ENCODE data around the gene TUBB4B. TPM values are rescaled to one million over a fixed set of nuclear protein-coding genes. Genes with fewer than 3 reads are reported as not detected.

Gene TUBB4B
- total and polyA plus RNA-seq, 2 experiments from 2014 or later: 334 to 389 TPM

GRCh38 chr9:137212520-137212919 lies 28.6 kb upstream of the TUBB4B start:
- no peak for DNase-seq (ENCODE audit: low spot score)
- H3K27me3 Mint-ChIP-seq (ENCODE audit: insufficient read depth, low read depth, poor library complexity): peaks cover 2% of the 10 kb centered on the region
- no peak for TF ChIP-seq CREB1 (CRISPR knock-in tag; IDR thresholded peaks at IDR 0.05; ENCODE audit: low read depth)
- no peak for TF ChIP-seq ZNF331 (CRISPR knock-in tag; IDR thresholded peaks at IDR 0.05; ENCODE audit: low read depth)
- peak in 1 of 2 experiments; percentile 45; a peak in 2 of 4 replicates for TF ChIP-seq CTCF (conservative IDR thresholded peaks at IDR 0.05; ENCODE audit: low read depth in 2 of 2)
- no peak for TF ChIP-seq EZH2 (IDR thresholded peaks at IDR 0.05; ENCODE audit: low read depth, unreplicated experiment)
- Histone ChIP-seq H3K9me2 (ENCODE audit: insufficient read depth) (no peaks in the 10 kb centered on the region), H3K4me1 (ENCODE audit: insufficient read depth) (no peaks in the 10 kb centered on the region), H3K79me2 (replicated peaks; ENCODE audit: insufficient read depth) (no peaks in the 10 kb centered on the region), H2AFZ (no peak overlapping the region), H4K20me1 (replicated peaks; ENCODE audit: insufficient read depth) (no peaks in the 10 kb centered on the region; the same call in 1 of the 2 replicates), H3K4me3 (no peak overlapping the region), H3K36me3 (ENCODE audit: insufficient read depth) (no peaks in the 10 kb centered on the region), H3K27ac (ENCODE audit: low read depth) (no peak overlapping the region), H3F3A (replicated peaks; ENCODE audit: low read depth) (0 out of 2 replicates have a peak, but pooled peaks cover under 1% of the 10 kb centered on the region), H3K4me2 (no peak overlapping the region), H3K27me3 (ENCODE audit: insufficient read depth) (no peaks in the 10 kb centered on the region)
- ATAC-seq: no peak
- H3K4me1 Mint-ChIP-seq: peaks cover 6% of the 10 kb centered on the region
- no peak overlapping the region for H3K4me3 Mint-ChIP-seq
- H3K36me3 Mint-ChIP-seq (ENCODE audit: low read depth): peaks cover 22% of the 10 kb centered on the region
- H3K27ac Mint-ChIP-seq: no peak overlapping the region
- no peaks in the 10 kb centered on the region; the same call in 2 of the 3 replicates for H3K9me3 Mint-ChIP-seq

DNA sequence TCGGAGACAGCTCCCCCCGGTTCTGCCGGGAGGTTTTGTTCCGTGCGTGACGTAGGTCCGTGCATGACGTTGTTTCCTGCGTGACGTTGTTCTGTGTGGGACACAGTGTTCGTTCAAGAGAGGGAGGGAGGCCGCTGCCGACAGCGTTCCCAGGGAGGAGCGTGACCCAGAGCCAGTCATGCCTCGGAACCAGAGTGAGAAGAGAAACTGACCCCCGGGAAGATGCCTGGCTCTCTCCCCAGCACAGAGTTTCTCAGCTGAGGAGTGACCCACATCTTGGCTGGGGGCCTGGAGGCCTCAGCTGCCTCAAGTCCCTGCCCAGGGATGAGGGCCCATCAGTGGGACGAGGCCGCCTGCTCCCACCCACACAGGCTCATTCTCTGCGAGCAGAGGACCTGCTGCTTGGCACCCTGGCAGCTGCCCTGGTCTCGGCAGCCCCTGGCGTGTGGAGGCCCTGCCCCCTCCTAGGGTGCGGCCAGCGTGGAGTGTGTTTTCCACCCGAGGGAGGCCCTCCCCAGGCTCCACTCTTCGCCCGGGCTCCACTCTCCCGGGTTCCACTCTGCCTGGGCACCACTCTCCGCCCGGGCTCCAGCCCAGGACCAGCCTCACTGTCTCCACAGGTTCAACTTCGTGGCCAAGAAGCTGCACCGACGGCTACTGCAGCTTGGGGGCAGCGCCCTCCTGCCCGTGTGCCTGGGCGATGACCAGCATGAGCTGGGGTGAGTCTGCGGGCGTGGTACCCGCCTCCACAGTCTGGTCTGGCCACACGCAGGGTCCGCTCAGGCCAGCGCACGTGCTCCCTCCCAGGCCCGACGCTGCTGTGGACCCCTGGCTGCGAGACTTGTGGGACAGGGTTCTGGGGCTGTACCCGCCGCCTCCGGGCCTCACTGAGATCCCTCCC lies 27.7 kb upstream of the TUBB4B start:
- no peak for DNase-seq (ENCODE audit: low spot score)
- ATAC-seq: peak; percentile 5; the same call in 1 of the 3 replicates
- H3K4me1 Mint-ChIP-seq: peaks cover 5% of the 10 kb centered on the region; the same call in 2 of the 3 replicates
- H3K27me3 Mint-ChIP-seq (ENCODE audit: insufficient read depth, low read depth, poor library complexity): peaks cover 2% of the 10 kb centered on the region
- 0 out of 2 replicates have a peak, but pooled peaks cover 3% of the 10 kb centered on the region for H3F3A ChIP-seq (replicated peaks; ENCODE audit: low read depth)
- no peak overlapping the region; the same call in 2 of the 3 replicates for H3K4me3 Mint-ChIP-seq
- H3K9me3 Mint-ChIP-seq: no peaks in the 10 kb centered on the region; the same call in 2 of the 3 replicates
- H3K27ac Mint-ChIP-seq: no peak overlapping the region
- H3K27ac ChIP-seq (ENCODE audit: low read depth): no peak overlapping the region
- no peak overlapping the region for H2AFZ ChIP-seq
- H3K36me3 ChIP-seq (ENCODE audit: insufficient read depth): no peaks in the 10 kb centered on the region
- no peaks in the 10 kb centered on the region for H3K4me1 ChIP-seq (ENCODE audit: insufficient read depth)
- no peaks in the 10 kb centered on the region for H3K9me2 ChIP-seq (ENCODE audit: insufficient read depth)
- H3K79me2 ChIP-seq (replicated peaks; ENCODE audit: insufficient read depth): no peaks in the 10 kb centered on the region
- peaks cover 16% of the 10 kb centered on the region for H3K36me3 Mint-ChIP-seq (ENCODE audit: low read depth)
- no peaks in the 10 kb centered on the region for H3K27me3 ChIP-seq (ENCODE audit: insufficient read depth)
- no peaks in the 10 kb centered on the region; the same call in 1 of the 2 replicates for H4K20me1 ChIP-seq (replicated peaks; ENCODE audit: insufficient read depth)
- TF ChIP-seq, protein P1, sequence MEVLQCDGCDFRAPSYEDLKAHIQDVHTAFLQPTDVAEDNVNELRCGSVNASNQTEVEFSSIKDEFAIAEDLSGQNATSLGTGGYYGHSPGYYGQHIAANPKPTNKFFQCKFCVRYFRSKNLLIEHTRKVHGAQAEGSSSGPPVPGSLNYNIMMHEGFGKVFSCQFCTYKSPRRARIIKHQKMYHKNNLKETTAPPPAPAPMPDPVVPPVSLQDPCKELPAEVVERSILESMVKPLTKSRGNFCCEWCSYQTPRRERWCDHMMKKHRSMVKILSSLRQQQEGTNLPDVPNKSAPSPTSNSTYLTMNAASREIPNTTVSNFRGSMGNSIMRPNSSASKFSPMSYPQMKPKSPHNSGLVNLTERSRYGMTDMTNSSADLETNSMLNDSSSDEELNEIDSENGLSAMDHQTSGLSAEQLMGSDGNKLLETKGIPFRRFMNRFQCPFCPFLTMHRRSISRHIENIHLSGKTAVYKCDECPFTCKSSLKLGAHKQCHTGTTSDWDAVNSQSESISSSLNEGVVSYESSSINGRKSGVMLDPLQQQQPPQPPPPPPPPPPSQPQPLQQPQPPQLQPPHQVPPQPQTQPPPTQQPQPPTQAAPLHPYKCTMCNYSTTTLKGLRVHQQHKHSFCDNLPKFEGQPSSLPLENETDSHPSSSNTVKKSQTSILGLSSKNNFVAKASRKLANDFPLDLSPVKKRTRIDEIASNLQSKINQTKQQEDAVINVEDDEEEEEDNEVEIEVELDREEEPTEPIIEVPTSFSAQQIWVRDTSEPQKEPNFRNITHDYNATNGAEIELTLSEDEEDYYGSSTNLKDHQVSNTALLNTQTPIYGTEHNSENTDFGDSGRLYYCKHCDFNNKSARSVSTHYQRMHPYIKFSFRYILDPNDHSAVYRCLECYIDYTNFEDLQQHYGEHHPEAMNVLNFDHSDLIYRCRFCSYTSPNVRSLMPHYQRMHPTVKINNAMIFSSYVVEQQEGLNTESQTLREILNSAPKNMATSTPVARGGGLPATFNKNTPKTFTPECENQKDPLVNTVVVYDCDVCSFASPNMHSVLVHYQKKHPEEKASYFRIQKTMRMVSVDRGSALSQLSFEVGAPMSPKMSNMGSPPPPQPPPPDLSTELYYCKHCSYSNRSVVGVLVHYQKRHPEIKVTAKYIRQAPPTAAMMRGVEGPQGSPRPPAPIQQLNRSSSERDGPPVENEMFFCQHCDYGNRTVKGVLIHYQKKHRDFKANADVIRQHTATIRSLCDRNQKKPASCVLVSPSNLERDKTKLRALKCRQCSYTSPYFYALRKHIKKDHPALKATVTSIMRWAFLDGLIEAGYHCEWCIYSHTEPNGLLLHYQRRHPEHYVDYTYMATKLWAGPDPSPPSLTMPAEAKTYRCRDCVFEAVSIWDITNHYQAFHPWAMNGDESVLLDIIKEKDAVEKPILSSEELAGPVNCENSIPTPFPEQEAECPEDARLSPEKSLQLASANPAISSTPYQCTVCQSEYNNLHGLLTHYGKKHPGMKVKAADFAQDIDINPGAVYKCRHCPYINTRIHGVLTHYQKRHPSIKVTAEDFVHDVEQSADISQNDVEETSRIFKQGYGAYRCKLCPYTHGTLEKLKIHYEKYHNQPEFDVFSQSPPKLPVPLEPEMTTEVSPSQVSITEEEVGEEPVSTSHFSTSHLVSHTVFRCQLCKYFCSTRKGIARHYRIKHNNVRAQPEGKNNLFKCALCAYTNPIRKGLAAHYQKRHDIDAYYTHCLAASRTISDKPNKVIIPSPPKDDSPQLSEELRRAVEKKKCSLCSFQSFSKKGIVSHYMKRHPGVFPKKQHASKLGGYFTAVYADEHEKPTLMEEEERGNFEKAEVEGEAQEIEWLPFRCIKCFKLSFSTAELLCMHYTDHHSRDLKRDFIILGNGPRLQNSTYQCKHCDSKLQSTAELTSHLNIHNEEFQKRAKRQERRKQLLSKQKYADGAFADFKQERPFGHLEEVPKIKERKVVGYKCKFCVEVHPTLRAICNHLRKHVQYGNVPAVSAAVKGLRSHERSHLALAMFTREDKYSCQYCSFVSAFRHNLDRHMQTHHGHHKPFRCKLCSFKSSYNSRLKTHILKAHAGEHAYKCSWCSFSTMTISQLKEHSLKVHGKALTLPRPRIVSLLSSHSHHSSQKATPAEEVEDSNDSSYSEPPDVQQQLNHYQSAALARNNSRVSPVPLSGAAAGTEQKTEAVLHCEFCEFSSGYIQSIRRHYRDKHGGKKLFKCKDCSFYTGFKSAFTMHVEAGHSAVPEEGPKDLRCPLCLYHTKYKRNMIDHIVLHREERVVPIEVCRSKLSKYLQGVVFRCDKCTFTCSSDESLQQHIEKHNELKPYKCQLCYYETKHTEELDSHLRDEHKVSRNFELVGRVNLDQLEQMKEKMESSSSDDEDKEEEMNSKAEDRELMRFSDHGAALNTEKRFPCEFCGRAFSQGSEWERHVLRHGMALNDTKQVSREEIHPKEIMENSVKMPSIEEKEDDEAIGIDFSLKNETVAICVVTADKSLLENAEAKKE (CRISPR knock-in tag; IDR thresholded peaks at IDR 0.05): no peak
- peak in 1 of 2 experiments; percentile 59; a peak in 3 of 4 replicates for TF ChIP-seq CTCF (conservative IDR thresholded peaks at IDR 0.05; ENCODE audit: low read depth in 2 of 2)
- no peak for TF ChIP-seq JUNB (IDR thresholded peaks at IDR 0.05; ENCODE audit: unreplicated experiment)
- no peak overlapping the region for H3K4me2 ChIP-seq
- H3K4me3 ChIP-seq: no peak overlapping the region

All from GM23338 (cell line).